ENCODE data around the gene SZRD1. TPM values are rescaled to one million over a fixed set of nuclear protein-coding genes. Genes with fewer than 3 reads are reported as not detected.
"Not testable (repeated sequence)": the region's sequence is repeated elsewhere in the genome, so short reads cannot be mapped to it uniquely, and the experiment has no call there.

Gene SZRD1
- total and polyA plus RNA-seq, 2 of the 4 experiments (the other 2 are of a cell fraction), result 119 to 149 TPM

DNA sequence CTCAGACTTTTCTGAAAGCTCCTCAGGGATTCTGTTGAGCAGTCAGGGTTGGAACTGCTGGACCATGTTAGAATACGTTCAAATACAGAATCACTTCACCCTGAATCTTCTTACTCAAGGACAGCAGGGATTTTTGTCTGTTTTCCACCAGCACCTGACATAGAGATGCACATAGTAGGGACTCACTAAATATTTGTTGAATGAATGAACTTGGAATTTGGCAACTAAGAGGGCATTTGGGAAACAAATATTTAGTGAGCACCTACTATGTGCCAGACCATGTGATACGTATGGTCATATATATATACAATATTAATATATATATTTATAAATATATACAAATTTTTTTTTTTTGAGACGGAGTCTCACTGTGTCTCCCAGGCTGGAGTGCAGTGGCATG lies 10.2 kb upstream of the SZRD1 start:
- H3K14ac ChIP-seq (replicated peaks; ENCODE audit: low read depth, low read length), result no peak overlapping the region
- BruUV-seq (replicated peaks), result no TSS peak
- dilution Hi-C loops (cut with HindIII; ENCODE audit: low sequenced_read_pairs, unreplicated experiment), result no loop called here
- in situ Hi-C loops (cut with MboI; ENCODE audit: low sequenced_read_pairs), result no loop called here
- H2AK9ac ChIP-seq (replicated peaks; ENCODE audit: low read depth, low read length, poor library complexity), result no peak overlapping the region
- ChIA-PET CTCF (no interaction called here), POLR2A (ENCODE audit: unreplicated experiment) (no interaction called here)
- H2AK5ac ChIP-seq (ENCODE audit: low read depth, low read length), result no peak overlapping the region
- H3K4me1 ChIP-seq (ENCODE audit: control insufficient read depth, insufficient read depth, low read length), result peaks cover 4% of the 10 kb centered on the region
- no peak overlapping the region for H3K9ac ChIP-seq (ENCODE audit: low read depth, low read length)
- H3K9me3 ChIP-seq (ENCODE audit: control insufficient read depth, insufficient read depth, low read length), result no peaks in the 10 kb centered on the region
- no peak overlapping the region for H2BK5ac ChIP-seq (ENCODE audit: low read depth, low read length, poor library complexity, severe bottlenecking)
- H3K27ac ChIP-seq (ENCODE audit: insufficient read depth, low read length), result no peak overlapping the region
- H3K4ac ChIP-seq (ENCODE audit: low read depth, low read length), result no peak overlapping the region
- H4K20me1 ChIP-seq (ENCODE audit: insufficient read depth, low read length), result 0 out of 2 replicates have a peak, but pooled peaks cover 3% of the 10 kb centered on the region
- no peak overlapping the region for H3K56ac ChIP-seq (ENCODE audit: extremely low read depth, insufficient read depth, low read length)
- no peak for ATAC-seq (ENCODE audit: low read depth)
- no peak overlapping the region for H3K4me2 ChIP-seq (ENCODE audit: low read depth, low read length)
- WGBS, 2 experiments (ENCODE audit: extremely low coverage in 2 of 2, insufficient read length in 1 of 2), result no CpG with 5 or more reads among the region's 3 CpGs
- no peak overlapping the region for H3K23ac ChIP-seq (ENCODE audit: low read depth, low read length)
- no peak overlapping the region for H3K18ac ChIP-seq (ENCODE audit: low read depth, low read length)
- DNase-seq, result no peak
- no peak overlapping the region for H2BK20ac ChIP-seq (ENCODE audit: low read depth, low read length)
- H4K8ac ChIP-seq (ENCODE audit: low read depth in 2 of 2, low read length in 2 of 2), result no peak overlapping the region
- H3K9me1 ChIP-seq (ENCODE audit: insufficient read depth, low read length), result peaks cover 8% of the 10 kb centered on the region
- intact Hi-C loops (cut with micrococcal nuclease), result loop anchor here (10.0 kb wide), 1 partner anchor 92 kb away; no protein-coding TSS in a partner anchor
- H3K36me3 ChIP-seq (ENCODE audit: control insufficient read depth, insufficient read depth, low read length), result no peaks in the 10 kb centered on the region
- H3K4me3 ChIP-seq (ENCODE audit: insufficient read depth, low read depth, low read length), result no peak overlapping the region
- TF ChIP-seq POLR2A (IDR thresholded peaks at IDR 0.05; ENCODE audit: low read depth, low read length), result no peak
- TF ChIP-seq RAD21 (IDR thresholded peaks at IDR 0.05; ENCODE audit: low read length), result no peak
- no peak for TF ChIP-seq MAFK (IDR thresholded peaks at IDR 0.05; ENCODE audit: low read depth, low read length)
- no peak overlapping the region for H4K5ac ChIP-seq (ENCODE audit: low read depth, low read length)
- no peaks in the 10 kb centered on the region for H3K27me3 ChIP-seq (ENCODE audit: control insufficient read depth, insufficient read depth, low read length)
- H3K79me1 ChIP-seq (ENCODE audit: low read depth in 1 of 2, low read length in 2 of 2), result peaks cover 0 to 15% of the 10 kb centered on the region in 2 experiments; a peak in 3 of 4 replicates
- no peak overlapping the region for H2BK120ac ChIP-seq (ENCODE audit: low read depth, low read length)
- H2BK15ac ChIP-seq (ENCODE audit: low read depth, low read length), result no peak overlapping the region
- H4K91ac ChIP-seq (ENCODE audit: insufficient read depth, low read depth, low read length), result no peak overlapping the region
- no peak overlapping the region for H2AFZ ChIP-seq (replicated peaks; ENCODE audit: low read length, poor library complexity)

DNA sequence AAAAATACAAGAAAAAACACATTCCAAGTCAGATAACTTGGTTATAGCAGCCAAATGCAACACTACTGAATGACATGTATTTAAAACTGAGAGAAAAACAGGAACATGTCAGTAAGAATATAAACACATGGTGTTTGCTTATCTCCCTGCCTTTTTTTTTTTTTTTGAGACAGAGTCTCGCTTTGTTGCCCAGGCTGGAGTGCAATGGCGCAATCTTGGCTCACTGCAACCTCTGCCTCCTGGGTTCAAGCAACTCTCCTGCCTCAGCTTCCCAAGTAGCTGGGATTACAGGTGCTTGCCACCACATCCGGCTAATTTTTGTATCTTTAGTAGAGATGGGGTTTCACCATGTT lies 1.9 kb upstream of the SZRD1 start:
- in situ Hi-C loops (cut with MboI; ENCODE audit: low sequenced_read_pairs), result not testable (repeated sequence)

More for the DNA sequence above, 1.9 kb upstream of the SZRD1 start:
- H2AK9ac ChIP-seq (replicated peaks; ENCODE audit: low read depth, low read length, poor library complexity); H2BK15ac ChIP-seq (ENCODE audit: low read depth, low read length); H3K56ac ChIP-seq (ENCODE audit: extremely low read depth, insufficient read depth, low read length); H3K18ac ChIP-seq (ENCODE audit: low read depth, low read length); H3K4me2 ChIP-seq (ENCODE audit: low read depth, low read length); H3K9me1 ChIP-seq (ENCODE audit: insufficient read depth, low read length); H3K9ac ChIP-seq (ENCODE audit: low read depth, low read length); DNase-seq; ATAC-seq (ENCODE audit: low read depth); dilution Hi-C loops (cut with HindIII; ENCODE audit: low sequenced_read_pairs, unreplicated experiment); H3K4ac ChIP-seq (ENCODE audit: low read depth, low read length); H2BK5ac ChIP-seq (ENCODE audit: low read depth, low read length, poor library complexity, severe bottlenecking); H3K36me3 ChIP-seq (ENCODE audit: control insufficient read depth, insufficient read depth, low read length); H2AK5ac ChIP-seq (ENCODE audit: low read depth, low read length); H3K14ac ChIP-seq (replicated peaks; ENCODE audit: low read depth, low read length); H3K4me3 ChIP-seq (ENCODE audit: insufficient read depth, low read depth, low read length); POLR2A ChIA-PET (ENCODE audit: unreplicated experiment); H4K8ac ChIP-seq (ENCODE audit: low read depth in 2 of 2, low read length in 2 of 2); H3K27me3 ChIP-seq (ENCODE audit: control insufficient read depth, insufficient read depth, low read length); H4K5ac ChIP-seq (ENCODE audit: low read depth, low read length); H3K23ac ChIP-seq (ENCODE audit: low read depth, low read length); H2AFZ ChIP-seq (replicated peaks; ENCODE audit: low read length, poor library complexity); H3K27ac ChIP-seq (ENCODE audit: insufficient read depth, low read length); H2BK120ac ChIP-seq (ENCODE audit: low read depth, low read length); H3K4me1 ChIP-seq (ENCODE audit: control insufficient read depth, insufficient read depth, low read length); BruUV-seq (replicated peaks); H4K91ac ChIP-seq (ENCODE audit: insufficient read depth, low read depth, low read length); H2BK20ac ChIP-seq (ENCODE audit: low read depth, low read length); H3K9me3 ChIP-seq (ENCODE audit: control insufficient read depth, insufficient read depth, low read length); H4K20me1 ChIP-seq (ENCODE audit: insufficient read depth, low read length): not testable (repeated sequence)
- CTCF ChIA-PET, result interaction anchor here (0.6 to 3.2 kb wide), 4 partner anchors 13 to 286 kb away, joined by 3 to 7 read pairs (median 5); partner anchors contain the start of gene FBXO42
- H3K79me1 ChIP-seq (ENCODE audit: low read depth in 1 of 2, low read length in 2 of 2), result peaks cover 0 to 11% of the 10 kb centered on the region in 2 experiments; a peak in 2 of 4 replicates
- intact Hi-C loops (cut with micrococcal nuclease), result loop anchor here (5.0 kb wide), 1 partner anchor 158 kb away; no protein-coding TSS in a partner anchor
- WGBS, 2 experiments (ENCODE audit: extremely low coverage in 2 of 2, insufficient read length in 1 of 2), result no CpG with 5 or more reads among the region's 3 CpGs

Measured in IMR-90 (cell line).